Measurements from ENCODE around the gene CLASRP.

Gene CLASRP

GRCh38 chr19:45041125-45041524, 2.3 kb downstream of the CLASRP start:
- TF ChIP-seq TAF1 (IDR thresholded peaks at IDR 0.05; ENCODE audit: borderline replicate concordance, insufficient read depth, low read length), result no peak
- TF ChIP-seq REST (IDR thresholded peaks at IDR 0.05; ENCODE audit: insufficient read depth in 1 of 2, low read depth in 2 of 2, low read length in 2 of 2), result no peak
- no peak for TF ChIP-seq POLR2AphosphoS5 (IDR thresholded peaks at IDR 0.05; ENCODE audit: low read depth, low read length)
- TF ChIP-seq SIN3A (IDR thresholded peaks at IDR 0.05; ENCODE audit: borderline replicate concordance, insufficient read depth, low read length), result no peak
- TF ChIP-seq FOXP2 (optimal IDR thresholded peaks at IDR 0.05; ENCODE audit: borderline replicate concordance, extremely low read depth, extremely low read length, insufficient read depth), result no peak

- TF ChIP-seq FOXP2 (optimal IDR thresholded peaks at IDR 0.05; ENCODE audit: borderline replicate concordance, extremely low read depth, extremely low read length, insufficient read depth) (no peak), POLR2AphosphoS5 (IDR thresholded peaks at IDR 0.05; ENCODE audit: low read depth, low read length) (no peak), REST (IDR thresholded peaks at IDR 0.05; ENCODE audit: insufficient read depth in 1 of 2, low read depth in 2 of 2, low read length in 2 of 2) (no peak), TAF1 (IDR thresholded peaks at IDR 0.05; ENCODE audit: borderline replicate concordance, insufficient read depth, low read length) (no peak), SIN3A (IDR thresholded peaks at IDR 0.05; ENCODE audit: borderline replicate concordance, insufficient read depth, low read length) (no peak)
Observed at GRCh38 chr19:45045671-45046353, 7.0 kb downstream of the CLASRP start.

GRCh38 chr19:45046355-45046754, 7.5 kb downstream of the CLASRP start:
- TF ChIP-seq TAF1 (IDR thresholded peaks at IDR 0.05; ENCODE audit: borderline replicate concordance, insufficient read depth, low read length) (no peak), REST (IDR thresholded peaks at IDR 0.05; ENCODE audit: insufficient read depth in 1 of 2, low read depth in 2 of 2, low read length in 2 of 2) (no peak), SIN3A (IDR thresholded peaks at IDR 0.05; ENCODE audit: borderline replicate concordance, insufficient read depth, low read length) (no peak)

GRCh38 chr19:45047188-45047797, 8.4 kb downstream of the CLASRP start:
- TF ChIP-seq TAF1 (IDR thresholded peaks at IDR 0.05; ENCODE audit: borderline replicate concordance, insufficient read depth, low read length) (no peak), POLR2AphosphoS5 (IDR thresholded peaks at IDR 0.05; ENCODE audit: low read depth, low read length) (no peak), REST (IDR thresholded peaks at IDR 0.05; ENCODE audit: insufficient read depth in 1 of 2, low read depth in 2 of 2, low read length in 2 of 2) (no peak), FOXP2 (optimal IDR thresholded peaks at IDR 0.05; ENCODE audit: borderline replicate concordance, extremely low read depth, extremely low read length, insufficient read depth) (no peak), SIN3A (IDR thresholded peaks at IDR 0.05; ENCODE audit: borderline replicate concordance, insufficient read depth, low read length) (no peak)
